Measurements from ENCODE around the gene CCDC138.
"Not testable (repeated sequence)": the region's sequence is repeated elsewhere in the genome, so short reads cannot be mapped to it uniquely, and the experiment has no call there.

Gene CCDC138, protein sequence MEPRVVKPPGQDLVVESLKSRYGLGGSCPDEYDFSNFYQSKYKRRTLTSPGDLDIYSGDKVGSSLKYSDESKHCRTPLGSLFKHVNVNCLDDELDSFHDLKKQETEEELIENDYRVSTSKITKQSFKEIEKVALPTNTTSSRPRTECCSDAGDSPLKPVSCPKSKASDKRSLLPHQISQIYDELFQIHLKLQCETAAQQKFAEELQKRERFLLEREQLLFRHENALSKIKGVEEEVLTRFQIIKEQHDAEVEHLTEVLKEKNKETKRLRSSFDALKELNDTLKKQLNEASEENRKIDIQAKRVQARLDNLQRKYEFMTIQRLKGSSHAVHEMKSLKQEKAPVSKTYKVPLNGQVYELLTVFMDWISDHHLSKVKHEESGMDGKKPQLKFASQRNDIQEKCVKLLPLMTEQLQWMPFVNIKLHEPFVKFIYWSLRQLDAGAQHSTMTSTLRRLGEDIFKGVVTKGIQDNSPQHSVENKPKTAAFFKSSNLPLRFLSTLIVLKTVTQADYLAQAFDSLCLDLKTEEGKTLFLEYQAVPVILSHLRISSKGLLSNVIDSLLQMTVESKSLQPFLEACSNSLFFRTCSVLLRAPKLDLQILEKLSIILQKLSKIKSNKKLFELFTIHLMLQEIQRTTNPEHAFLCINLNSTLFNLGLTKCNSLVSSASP

DNA sequence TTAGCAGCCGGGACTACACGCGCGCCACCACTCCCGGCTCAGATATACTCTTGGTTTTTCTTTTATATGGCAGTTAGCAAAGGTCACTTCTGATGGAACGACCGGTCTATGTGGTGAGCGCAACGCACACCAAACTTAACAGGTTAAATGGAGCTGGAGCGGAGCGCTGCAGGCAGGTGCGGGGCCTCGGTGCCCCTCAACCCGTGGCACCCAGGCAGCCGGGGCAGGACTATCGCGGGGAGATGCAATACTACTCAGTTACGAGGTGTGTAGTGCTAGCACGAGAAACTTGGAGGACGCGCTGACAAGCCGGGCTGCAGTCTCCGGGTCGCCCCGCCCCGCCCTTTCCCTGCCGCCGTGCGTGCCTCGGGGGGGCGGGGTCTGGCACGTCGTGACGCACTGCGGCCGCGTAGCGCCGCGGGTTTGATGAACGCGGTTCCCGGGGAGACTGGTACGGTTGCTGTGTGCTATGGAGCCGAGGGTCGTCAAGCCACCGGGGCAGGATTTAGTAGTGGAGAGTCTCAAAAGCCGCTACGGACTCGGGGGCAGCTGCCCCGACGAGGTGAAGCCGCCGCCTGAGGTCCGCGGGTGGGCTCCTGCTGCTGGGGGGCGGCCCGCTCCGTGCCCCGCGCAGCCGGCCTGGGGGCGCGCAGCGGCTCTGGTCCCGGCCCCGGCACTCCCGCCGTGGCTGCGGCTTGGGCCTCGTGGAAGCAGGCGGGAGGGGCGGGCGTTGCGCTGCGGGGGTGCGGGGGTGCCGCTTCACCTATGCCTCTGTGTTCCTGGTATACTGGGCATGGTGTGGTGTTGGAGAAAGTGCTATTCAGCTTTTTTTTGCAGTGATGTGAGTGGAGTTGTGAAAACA is at the start of gene CCDC138:
Gene CCDC138, plus strand, starts transcription at position 418 of the 862 bp plus-strand sequence. Its CDS starts 52 bp downstream, at position 470.
- Histone ChIP-seq H3K4me3 (ENCODE audit: low read length) (peak within 1 kb of the TSS; percentile 86), H3K9ac (ENCODE audit: low read length) (peak within 1 kb of the TSS; percentile 75), H3K4me1 (ENCODE audit: control insufficient read depth, insufficient read depth, low read length) (no peaks in the 10 kb centered on the region), H3K36me3 (ENCODE audit: control insufficient read depth, insufficient read depth, low read length) (no peaks in the 10 kb centered on the region), H3K9me3 (ENCODE audit: control insufficient read depth, low read length) (no peaks in the 10 kb centered on the region), H3K27me3 (ENCODE audit: control insufficient read depth, insufficient read depth, low read length) (no peaks in the 10 kb centered on the region)

DNA sequence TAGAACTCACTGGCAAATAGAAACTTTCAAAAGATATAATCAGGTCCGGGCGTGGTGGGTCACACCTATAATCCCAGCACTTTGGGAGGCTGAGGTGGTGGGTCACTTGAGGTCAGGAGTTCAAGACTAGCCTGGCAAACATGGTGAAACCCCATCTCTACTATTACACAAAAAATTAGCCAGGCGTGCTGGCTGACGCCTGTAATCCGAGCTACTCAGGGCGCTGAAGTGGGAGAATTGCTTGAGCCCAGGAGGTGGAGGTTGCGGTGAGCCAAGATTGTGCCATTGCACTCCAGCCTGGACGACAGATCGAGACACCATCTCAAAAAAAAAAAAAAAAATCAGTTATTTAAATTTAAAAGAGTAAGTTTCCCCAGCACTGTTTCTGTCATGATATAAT is 28.6 kb upstream of the CCDC138 start:
- H3K9ac ChIP-seq (ENCODE audit: low read length); H3K9me3 ChIP-seq (ENCODE audit: control insufficient read depth, low read length); H3K4me1 ChIP-seq (ENCODE audit: control insufficient read depth, insufficient read depth, low read length); H3K4me3 ChIP-seq (ENCODE audit: low read length); H3K36me3 ChIP-seq (ENCODE audit: control insufficient read depth, insufficient read depth, low read length); H3K27me3 ChIP-seq (ENCODE audit: control insufficient read depth, insufficient read depth, low read length): not testable (repeated sequence)

DNA sequence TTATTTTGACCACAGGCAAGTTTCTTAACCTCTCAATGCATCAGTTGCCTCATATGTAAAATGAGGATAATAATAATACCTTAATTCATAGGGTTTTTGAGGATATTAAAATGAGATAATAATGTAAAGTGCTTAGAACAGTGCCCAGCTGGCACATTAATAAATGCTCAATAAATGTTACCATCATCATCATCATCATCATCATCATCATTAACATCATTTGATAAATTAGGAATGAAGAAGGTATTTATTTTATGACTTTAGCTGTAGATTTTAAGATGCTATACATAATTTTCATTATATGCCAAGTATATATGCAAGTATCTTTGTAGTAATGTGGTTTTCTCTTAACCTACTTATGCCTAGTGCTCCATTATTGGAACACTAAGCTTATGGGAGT is 24.0 kb upstream of the CCDC138 start:
- not testable (repeated sequence) for H3K9ac ChIP-seq (ENCODE audit: low read length); H3K4me1 ChIP-seq (ENCODE audit: control insufficient read depth, insufficient read depth, low read length); H3K4me3 ChIP-seq (ENCODE audit: low read length); H3K9me3 ChIP-seq (ENCODE audit: control insufficient read depth, low read length); H3K27me3 ChIP-seq (ENCODE audit: control insufficient read depth, insufficient read depth, low read length)
- H3K36me3 ChIP-seq (ENCODE audit: control insufficient read depth, insufficient read depth, low read length) = peaks cover 21% of the 10 kb centered on the region

DNA sequence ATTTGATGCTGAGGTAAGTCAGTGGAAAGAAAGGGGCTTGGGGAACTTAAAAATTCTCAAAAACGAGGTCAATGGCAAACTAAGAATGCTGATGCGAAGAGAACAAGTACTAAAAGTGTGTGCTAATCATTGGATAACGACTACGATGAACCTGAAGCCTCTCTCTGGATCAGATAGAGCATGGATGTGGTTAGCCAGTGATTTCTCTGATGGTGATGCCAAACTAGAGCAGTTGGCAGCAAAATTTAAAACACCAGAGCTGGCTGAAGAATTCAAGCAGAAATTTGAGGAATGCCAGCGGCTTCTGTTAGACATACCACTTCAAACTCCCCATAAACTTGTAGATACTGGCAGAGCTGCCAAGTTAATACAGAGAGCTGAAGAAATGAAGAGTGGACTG is 19.9 kb upstream of the CCDC138 start:
- peaks cover 21% of the 10 kb centered on the region for H3K36me3 ChIP-seq (ENCODE audit: control insufficient read depth, insufficient read depth, low read length)
- H3K9ac ChIP-seq (ENCODE audit: low read length); H3K4me1 ChIP-seq (ENCODE audit: control insufficient read depth, insufficient read depth, low read length); H3K4me3 ChIP-seq (ENCODE audit: low read length); H3K27me3 ChIP-seq (ENCODE audit: control insufficient read depth, insufficient read depth, low read length); H3K9me3 ChIP-seq (ENCODE audit: control insufficient read depth, low read length): not testable (repeated sequence)

DNA sequence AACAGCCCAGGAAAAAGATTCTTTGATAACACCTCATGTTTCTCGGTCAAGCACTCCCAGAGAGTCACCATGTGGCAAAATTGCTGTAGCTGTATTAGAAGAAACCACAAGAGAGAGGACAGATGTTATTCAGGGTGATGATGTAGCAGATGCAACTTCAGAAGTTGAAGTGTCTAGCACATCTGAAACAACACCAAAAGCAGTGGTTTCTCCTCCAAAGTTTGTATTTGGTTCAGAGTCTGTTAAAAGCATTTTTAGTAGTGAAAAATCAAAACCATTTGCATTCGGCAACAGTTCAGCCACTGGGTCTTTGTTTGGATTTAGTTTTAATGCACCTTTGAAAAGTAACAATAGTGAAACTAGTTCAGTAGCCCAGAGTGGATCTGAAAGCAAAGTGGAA is 18.7 kb upstream of the CCDC138 start:
- H3K4me3 ChIP-seq (ENCODE audit: low read length); H3K4me1 ChIP-seq (ENCODE audit: control insufficient read depth, insufficient read depth, low read length); H3K27me3 ChIP-seq (ENCODE audit: control insufficient read depth, insufficient read depth, low read length); H3K9ac ChIP-seq (ENCODE audit: low read length); H3K9me3 ChIP-seq (ENCODE audit: control insufficient read depth, low read length): not testable (repeated sequence)
- peaks cover 20% of the 10 kb centered on the region for H3K36me3 ChIP-seq (ENCODE audit: control insufficient read depth, insufficient read depth, low read length)

DNA sequence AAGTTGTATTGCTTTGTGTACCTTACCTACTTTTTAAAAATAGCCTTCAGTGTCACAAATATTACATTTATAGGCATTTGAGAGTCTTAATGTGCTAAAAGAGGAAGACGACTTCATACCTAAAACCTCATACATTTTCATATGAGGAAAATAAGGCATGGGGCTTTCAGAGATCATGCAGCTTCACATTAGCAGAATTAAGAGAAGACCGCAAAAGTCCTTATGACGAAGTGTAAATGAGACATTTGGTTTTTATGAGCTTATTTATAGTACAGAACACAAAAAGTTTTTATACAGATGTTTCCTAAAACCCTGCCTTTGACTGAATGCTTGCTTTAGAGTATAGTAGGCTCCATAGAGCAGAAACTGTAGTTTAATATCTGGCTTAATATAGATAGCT is 10.1 kb upstream of the CCDC138 start:
- Histone ChIP-seq H3K27me3 (ENCODE audit: control insufficient read depth, insufficient read depth, low read length) (no peaks in the 10 kb centered on the region), H3K9me3 (ENCODE audit: control insufficient read depth, low read length) (no peaks in the 10 kb centered on the region), H3K36me3 (ENCODE audit: control insufficient read depth, insufficient read depth, low read length) (no peaks in the 10 kb centered on the region), H3K4me3 (ENCODE audit: low read length) (no peak overlapping the region), H3K9ac (ENCODE audit: low read length) (no peak overlapping the region), H3K4me1 (ENCODE audit: control insufficient read depth, insufficient read depth, low read length) (no peaks in the 10 kb centered on the region)

DNA sequence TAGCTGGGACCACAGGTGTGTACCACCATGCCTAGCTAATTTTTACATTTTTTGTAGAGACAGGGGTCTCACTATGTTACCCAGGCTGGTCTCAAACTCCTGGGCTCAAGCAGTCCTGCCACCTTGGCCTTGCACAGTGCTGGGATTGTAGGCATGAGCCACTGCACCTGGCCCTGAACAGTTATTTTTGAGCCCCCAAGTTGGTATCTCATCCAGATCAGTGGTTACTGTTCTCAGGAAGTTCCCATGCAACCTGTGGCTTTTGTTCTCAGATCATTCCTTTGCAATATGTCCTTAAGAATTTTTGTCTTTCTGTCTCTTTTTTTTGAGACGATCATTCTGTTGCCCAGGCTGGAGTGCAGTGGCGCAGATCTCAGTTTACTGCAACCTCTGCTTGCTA is 7.7 kb upstream of the CCDC138 start:
- Histone ChIP-seq H3K9me3 (ENCODE audit: control insufficient read depth, low read length) (no peaks in the 10 kb centered on the region), H3K4me1 (ENCODE audit: control insufficient read depth, insufficient read depth, low read length) (no peaks in the 10 kb centered on the region), H3K27me3 (ENCODE audit: control insufficient read depth, insufficient read depth, low read length) (no peaks in the 10 kb centered on the region), H3K9ac (ENCODE audit: low read length) (no peak overlapping the region), H3K4me3 (ENCODE audit: low read length) (no peak overlapping the region), H3K36me3 (ENCODE audit: control insufficient read depth, insufficient read depth, low read length) (no peaks in the 10 kb centered on the region)

DNA sequence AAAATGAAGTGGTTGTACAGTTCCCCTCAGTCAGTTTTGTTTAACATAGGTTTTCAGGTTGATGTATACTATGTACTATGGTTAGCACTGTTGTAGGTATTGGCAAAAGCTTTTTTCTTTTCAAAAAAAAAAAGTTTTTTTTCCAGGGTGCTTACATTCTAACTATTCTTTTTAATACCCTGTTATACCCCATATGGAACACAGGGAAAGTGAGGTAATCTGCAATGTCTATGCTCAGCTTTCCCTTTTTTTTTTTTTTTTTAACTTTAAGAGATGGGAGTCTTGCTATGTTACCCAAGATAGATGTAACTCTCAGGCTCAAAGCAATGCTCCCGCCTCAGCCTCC is 590 bp upstream of the CCDC138 start:
- peak overlapping the region; percentile 75 for H3K9ac ChIP-seq (ENCODE audit: low read length)
- H3K36me3 ChIP-seq (ENCODE audit: control insufficient read depth, insufficient read depth, low read length) = no peaks in the 10 kb centered on the region
- no peaks in the 10 kb centered on the region for H3K27me3 ChIP-seq (ENCODE audit: control insufficient read depth, insufficient read depth, low read length)
- peak overlapping the region; percentile 86 for H3K4me3 ChIP-seq (ENCODE audit: low read length)
- H3K4me1 ChIP-seq (ENCODE audit: control insufficient read depth, insufficient read depth, low read length) = no peaks in the 10 kb centered on the region
- H3K9me3 ChIP-seq (ENCODE audit: control insufficient read depth, low read length) = no peaks in the 10 kb centered on the region

DNA sequence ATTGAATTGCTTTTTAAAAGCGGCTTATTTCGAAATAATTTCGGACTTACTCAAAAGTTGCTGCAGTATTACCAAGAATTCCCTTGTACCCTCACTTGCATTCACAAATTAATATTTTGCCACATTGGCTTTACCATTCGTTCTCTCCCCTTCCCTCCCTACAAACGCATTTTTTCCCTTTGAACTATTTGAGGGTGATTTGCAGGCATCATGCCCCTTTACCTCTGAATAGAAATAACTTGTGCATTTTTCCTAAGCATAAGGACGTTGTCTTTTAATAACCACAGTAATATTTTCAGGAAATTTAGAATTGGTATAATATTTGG is 608 bp downstream of the CCDC138 start:
- Histone ChIP-seq H3K4me1 (ENCODE audit: control insufficient read depth, insufficient read depth, low read length) (no peaks in the 10 kb centered on the region), H3K36me3 (ENCODE audit: control insufficient read depth, insufficient read depth, low read length) (no peaks in the 10 kb centered on the region), H3K9me3 (ENCODE audit: control insufficient read depth, low read length) (no peaks in the 10 kb centered on the region), H3K9ac (ENCODE audit: low read length) (peak overlapping the region; percentile 75), H3K4me3 (ENCODE audit: low read length) (peak overlapping the region; percentile 86), H3K27me3 (ENCODE audit: control insufficient read depth, insufficient read depth, low read length) (no peaks in the 10 kb centered on the region)

DNA sequence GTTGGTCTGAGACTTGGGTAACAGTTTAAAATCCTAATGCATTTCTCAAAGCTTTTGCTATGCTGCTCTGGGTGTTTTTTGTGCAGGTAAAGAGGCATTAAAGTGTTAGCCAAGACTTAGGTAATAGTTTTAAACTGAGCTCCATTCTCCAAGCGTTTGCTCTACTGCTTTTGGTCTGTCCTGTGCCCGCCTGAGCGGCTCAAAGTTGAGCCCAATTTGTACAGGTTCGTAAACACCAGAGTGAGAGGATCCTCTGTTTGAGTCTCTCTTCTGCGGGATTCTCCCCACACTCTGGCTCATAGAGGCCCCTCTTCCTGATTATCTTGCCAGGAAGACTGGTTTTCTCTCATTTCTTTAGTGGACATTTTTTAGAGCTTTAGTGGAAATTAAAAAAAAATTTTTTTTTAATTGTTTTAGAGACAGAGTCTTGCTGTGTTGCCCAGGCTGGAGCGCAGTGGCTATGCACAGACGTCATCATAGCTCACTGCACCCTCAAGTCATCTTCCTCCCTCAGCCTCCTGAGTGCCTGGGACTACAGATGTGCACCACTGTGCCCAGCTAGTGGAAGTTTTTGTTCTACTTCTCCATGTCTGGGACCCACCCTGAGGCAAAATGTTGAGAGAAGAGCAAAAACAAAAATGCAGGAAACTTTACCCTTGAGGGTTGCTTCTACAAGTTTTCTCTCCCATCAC is 16.6 kb downstream of the CCDC138 start:
- Histone ChIP-seq H3K9ac (ENCODE audit: low read length) (no peak overlapping the region), H3K9me3 (ENCODE audit: control insufficient read depth, low read length) (no peaks in the 10 kb centered on the region), H3K36me3 (ENCODE audit: control insufficient read depth, insufficient read depth, low read length) (no peaks in the 10 kb centered on the region), H3K4me1 (ENCODE audit: control insufficient read depth, insufficient read depth, low read length) (no peaks in the 10 kb centered on the region), H3K27me3 (ENCODE audit: control insufficient read depth, insufficient read depth, low read length) (no peaks in the 10 kb centered on the region), H3K4me3 (ENCODE audit: low read length) (no peak overlapping the region)

DNA sequence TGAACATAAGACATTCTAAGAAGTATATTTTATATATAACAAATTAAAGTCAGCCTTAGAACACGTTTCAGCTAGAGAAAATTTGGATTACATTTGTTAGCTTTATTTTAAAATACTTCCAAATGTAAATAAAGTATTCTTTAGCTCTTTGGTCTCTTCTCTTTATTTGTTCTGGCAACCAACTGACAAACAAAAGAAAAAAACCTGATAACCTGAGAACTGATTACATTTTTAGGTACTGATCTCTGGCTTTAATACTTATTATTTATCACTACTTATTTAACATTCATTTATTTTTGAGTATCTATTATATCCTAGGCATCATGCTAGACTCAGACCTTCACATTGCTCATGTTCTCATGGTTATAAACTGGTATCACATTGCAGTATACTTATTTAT is 18.5 kb downstream of the CCDC138 start:
- H3K27me3 ChIP-seq (ENCODE audit: control insufficient read depth, insufficient read depth, low read length) = no peaks in the 10 kb centered on the region
- H3K4me1 ChIP-seq (ENCODE audit: control insufficient read depth, insufficient read depth, low read length) = no peaks in the 10 kb centered on the region
- no peaks in the 10 kb centered on the region for H3K36me3 ChIP-seq (ENCODE audit: control insufficient read depth, insufficient read depth, low read length)
- no peak overlapping the region for H3K9ac ChIP-seq (ENCODE audit: low read length)
- H3K4me3 ChIP-seq (ENCODE audit: low read length) = no peak overlapping the region
- no peaks in the 10 kb centered on the region for H3K9me3 ChIP-seq (ENCODE audit: control insufficient read depth, low read length)

DNA sequence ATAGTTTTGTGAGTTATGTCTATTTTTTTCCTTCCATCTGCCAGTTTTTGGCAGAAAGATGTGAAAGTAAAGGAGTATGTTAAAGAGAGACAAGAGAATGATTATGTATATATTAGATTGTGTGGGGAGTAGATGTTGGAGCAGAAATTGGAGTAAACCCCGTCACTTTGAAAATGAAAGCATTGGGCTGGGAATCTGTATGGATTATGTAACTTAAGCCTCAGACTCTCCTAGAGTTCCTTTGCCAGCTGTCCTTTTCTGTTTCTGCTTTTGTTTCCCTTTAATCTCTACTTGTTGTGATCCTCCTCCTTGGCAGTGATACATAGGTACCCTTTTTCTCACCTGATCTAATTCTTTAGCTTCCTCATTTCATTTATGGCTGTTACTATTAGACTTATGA is 19.2 kb downstream of the CCDC138 start:
- no peak overlapping the region for H3K4me3 ChIP-seq (ENCODE audit: low read length)
- no peak overlapping the region for H3K9ac ChIP-seq (ENCODE audit: low read length)
- H3K4me1 ChIP-seq (ENCODE audit: control insufficient read depth, insufficient read depth, low read length) = no peaks in the 10 kb centered on the region
- no peaks in the 10 kb centered on the region for H3K27me3 ChIP-seq (ENCODE audit: control insufficient read depth, insufficient read depth, low read length)
- H3K9me3 ChIP-seq (ENCODE audit: control insufficient read depth, low read length) = no peaks in the 10 kb centered on the region
- no peaks in the 10 kb centered on the region for H3K36me3 ChIP-seq (ENCODE audit: control insufficient read depth, insufficient read depth, low read length)
